H1 (cell line): ENCODE data around the gene UBE2D2. TPM values are rescaled to one million over a fixed set of nuclear protein-coding genes. Genes with fewer than 3 reads are reported as not detected.

Experiments used
- ASH2L ChIP-seq: fragments of 200-600, 300-600 bp; sonication (generic); IDR thresholded peaks from one replicate; pipeline ENCODE4 v1.7.1; 2017; ENCODE audit warnings: low read length
- SIN3A ChIP-seq, 2 experiments: IDR thresholded peaks in 1 of 2; conservative IDR thresholded peaks in 1 of 2; 2 replicates each; pipeline ENCODE4 v1.6.1; 2011 to 2012; ENCODE audit warnings: low read length in 2 of 2, improper control_type of control experiment in 1 of 2, low read depth in 1 of 2, mild to moderate bottlenecking in 1 of 2
- TAF7 ChIP-seq: optimal IDR thresholded peaks from 2 replicates; pipeline ENCODE3; 2011; ENCODE audit warnings: low read depth, mild to moderate bottlenecking, inconsistent platforms, low read length, moderate library complexity, borderline replicate concordance
- polyA plus RNA-seq, 7 experiments: library from polyadenylated mRNA; depleted of rRNA in 3 of 7; stranded (reverse) in 5 of 7; unstranded in 2 of 7; fragments of >200 nt in 5 of 7; fragments of 200-250 nt in 2 of 7; gene quantifications; 1 replicate in 5 of 7; 2 replicates in 1 of 7; 4 replicates in 1 of 7; pipeline versions ENCODE4 v1.2.1 to v1.2.3, GENCODE V29; 2011 to 2013; ENCODE audit warnings: missing spikeins in 2 of 7, mixed read lengths in 2 of 7
- total RNA-seq: library from RNA; stranded (reverse); fragmentation: NEBNext Ultra II Directional; extraction: Animal tissue kit (Norgen Biotek cat#: 25700); gene quantifications from 2 replicates; pipeline ENCODE4 v1.2.1, GENCODE V29; 2021

UBE2D2 gene
- total and polyA plus RNA-seq, 2 of the 8 experiments (the other 6 are each of a cell fraction or from before 2014, with no cell fraction given) = 66.9 to 203 TPM

- TF ChIP-seq ASH2L = no peak
- TF ChIP-seq SIN3A (conservative IDR thresholded peaks at IDR 0.05 in 1 of 2, IDR thresholded peaks at IDR 0.05 in 1 of 2; ENCODE audit: low read depth in 1 of 2, low read length in 2 of 2) = no peak
- TF ChIP-seq TAF7 = no peak
These were observed 73.4 kb downstream of the UBE2D2 start (continued) for GRCh38 chr5:139634541-139634940.
